Uterus (tissue), 4 donors: Measurements from ENCODE around the gene SPINK2. TPM values are rescaled to one million over a fixed set of nuclear protein-coding genes. Genes with fewer than 3 reads are reported as not detected.

Experiments
- DNase-seq, 2 donors: peaks; one replicate each; pipeline ENCODE4 v3.0.0-alpha.2; 2019 to 2020
- H3K27ac ChIP-seq, 2 donors: fragments of 200-600 bp; sonication (generic); 1 replicate in 1 of 2; 2 replicates in 1 of 2; pipeline ENCODE4 v1.5.1; 2016 to 2018
- H3K27me3 ChIP-seq, 2 donors: fragments of 200-600 bp; sonication (generic); one replicate each; pipeline ENCODE4 v1.5.1; 2018 to 2019; ENCODE audit warnings: control low read depth in 1 of 2
- H3K36me3 ChIP-seq, 2 donors: fragments of 200-600 bp; sonication (generic); one replicate each; pipeline ENCODE4 v1.5.1; 2019; ENCODE audit warnings: control low read depth in 1 of 2
- H3K4me1 ChIP-seq, 2 donors: fragments of 200-600 bp; sonication (generic); one replicate each; pipeline ENCODE4 v1.5.1; 2018 to 2019; ENCODE audit warnings: control low read depth in 1 of 2
- H3K4me3 ChIP-seq, 2 donors: fragments of 200-600 bp; sonication (generic); 1 replicate in 1 of 2; 2 replicates in 1 of 2; pipeline ENCODE4 v1.5.1; 2018 to 2019; ENCODE audit warnings: mild to moderate bottlenecking in 1 of 2
- H3K9me3 ChIP-seq, 2 donors: fragments of 200-600 bp; sonication (generic); one replicate each; pipeline ENCODE4 v1.5.1; 2019; ENCODE audit warnings: control low read depth in 1 of 2
- CTCF ChIP-seq, 4 experiments: fragments of 200-600 bp in 2 of 4; fragments of 450-650 bp in 2 of 4; sonication (generic) in 2 of 4; IDR thresholded peaks; one replicate each; pipeline ENCODE4 v1.5.1; 2016 to 2019; ENCODE audit warnings: antibody characterized with exemption in 4 of 4, mild to moderate bottlenecking in 2 of 4, moderate library complexity in 1 of 4
- POLR2A ChIP-seq, 2 donors: fragments of 450-650 bp; IDR thresholded peaks; one replicate each; pipeline ENCODE4 v1.6.1; 2016; ENCODE audit warnings: antibody characterized with exemption in 2 of 2, mild to moderate bottlenecking in 1 of 2, moderate library complexity in 1 of 2
- intact Hi-C: fragments of 100-400 bp; cut with DNase I; formaldehyde crosslinking; loops from one replicate; pipeline ENCODE4 v1.15.1; 2023; ENCODE audit warnings: low total_unique reads
- total RNA-seq, 4 donors: library from RNA; depleted of rRNA in 3 of 4; stranded (reverse); fragments of >200 nt in 3 of 4; gene quantifications; one replicate each; pipeline versions ENCODE4 v1.1.0 to v1.2.4, GENCODE V29; 2014 to 2023
- donor health status: DM: yes; HTN: yes; CAD: no.

SPINK2 gene
- total RNA-seq, 4 donors from 2014 or later, result not detected

GRCh38 chr4:56843421-56843899 is 22.0 kb upstream of the SPINK2 start:
- TF ChIP-seq POLR2A (IDR thresholded peaks at IDR 0.05) (no peak), CTCF (IDR thresholded peaks at IDR 0.05) (no peak)
- intact Hi-C loops, result no loop called here
- no peak for DNase-seq
- H3K9me3 ChIP-seq, result no peaks in the 10 kb centered on the region
- H3K4me3 ChIP-seq, result no peak overlapping the region
- no peaks in the 10 kb centered on the region for H3K27me3 ChIP-seq
- no peaks in the 10 kb centered on the region for H3K36me3 ChIP-seq
- H3K4me1 ChIP-seq, result no peaks in the 10 kb centered on the region
- no peak overlapping the region for H3K27ac ChIP-seq

- Histone ChIP-seq H3K27me3 (no peaks in the 10 kb centered on the region), H3K36me3 (no peaks in the 10 kb centered on the region), H3K4me1 (no peaks in the 10 kb centered on the region), H3K27ac (no peak overlapping the region), H3K9me3 (no peaks in the 10 kb centered on the region), H3K4me3 (no peak overlapping the region)
- DNase-seq, result no peak
- intact Hi-C loops, result no loop called here
- TF ChIP-seq CTCF (IDR thresholded peaks at IDR 0.05), result no peak
Measured at GRCh38 chr4:56840559-56840958, 19.1 kb upstream of the SPINK2 start.

- Histone ChIP-seq H3K4me1 (no peaks in the 10 kb centered on the region), H3K27ac (no peak overlapping the region), H3K27me3 (no peaks in the 10 kb centered on the region), H3K4me3 (no peak overlapping the region), H3K9me3 (no peaks in the 10 kb centered on the region), H3K36me3 (no peaks in the 10 kb centered on the region)
- intact Hi-C loops, result no loop called here
- TF ChIP-seq POLR2A (IDR thresholded peaks at IDR 0.05) (no peak), CTCF (IDR thresholded peaks at IDR 0.05) (no peak)
- no peak for DNase-seq
Measured at GRCh38 chr4:56828784-56829535, 7.5 kb upstream of the SPINK2 start.

GRCh38 chr4:56823933-56824600 is 2.6 kb upstream of the SPINK2 start:
- Histone ChIP-seq H3K36me3 (no peaks in the 10 kb centered on the region), H3K9me3 (no peaks in the 10 kb centered on the region), H3K4me3 (no peak overlapping the region), H3K27ac (no peak overlapping the region), H3K27me3 (peaks cover 0 to 9% of the 10 kb centered on the region in 2 donors), H3K4me1 (no peaks in the 10 kb centered on the region)
- DNase-seq, result no peak
- intact Hi-C loops, result no loop called here
- no peak for TF ChIP-seq CTCF (IDR thresholded peaks at IDR 0.05)
- TF ChIP-seq POLR2A (IDR thresholded peaks at IDR 0.05), result no peak

GRCh38 chr4:56818797-56819196 is 2.7 kb downstream of the SPINK2 start:
- H3K4me1 ChIP-seq, result no peaks in the 10 kb centered on the region
- peaks cover 0 to 9% of the 10 kb centered on the region in 2 donors for H3K27me3 ChIP-seq
- DNase-seq, result no peak
- intact Hi-C loops, result no loop called here
- no peak overlapping the region for H3K27ac ChIP-seq
- no peaks in the 10 kb centered on the region for H3K9me3 ChIP-seq
- no peak overlapping the region for H3K4me3 ChIP-seq
- TF ChIP-seq CTCF (IDR thresholded peaks at IDR 0.05) (no peak), POLR2A (IDR thresholded peaks at IDR 0.05) (no peak)
- no peaks in the 10 kb centered on the region for H3K36me3 ChIP-seq
